ENCODE results near the gene MED23.

MED23 gene

GRCh38 chr6:131638013-131638412 lies 10.0 kb upstream of the MED23 start:
- DNase-seq: no peak

- DNase-seq: no peak
Measured at GRCh38 chr6:131636880-131637792, 9.1 kb upstream of the MED23 start, which contains the start of gene ENPP3. Gene ENPP3, plus strand, starts transcription at chr6:131637302. Its CDS starts 83 bp downstream, at chr6:131637385.

- DNase-seq: no peak
Measured at GRCh38 chr6:131635384-131636340, 7.6 kb upstream of the MED23 start.

GRCh38 chr6:131631625-131632289 lies 3.7 kb upstream of the MED23 start:
- no peak for DNase-seq

- DNase-seq: no peak
Measured at GRCh38 chr6:131629651-131630050, 1.6 kb upstream of the MED23 start.

- DNase-seq: peak; percentile 1
Measured at GRCh38 chr6:131628726-131629125, 684 bp upstream of the MED23 start.

- no peak for DNase-seq
Measured at GRCh38 chr6:131615275-131615674, 12.8 kb downstream of the MED23 start.

GRCh38 chr6:131613296-131613925 lies 14.6 kb downstream of the MED23 start:
- no peak for DNase-seq

- no peak for DNase-seq
Measured at GRCh38 chr6:131602781-131603312, 25.2 kb downstream of the MED23 start.

- DNase-seq: no peak
Measured at GRCh38 chr6:131600716-131601115, 27.3 kb downstream of the MED23 start.

- DNase-seq: no peak
Measured at GRCh38 chr6:131597446-131597845, 30.6 kb downstream of the MED23 start.

- DNase-seq: no peak
Measured at GRCh38 chr6:131594074-131594473, 34.0 kb downstream of the MED23 start.

GRCh38 chr6:131592935-131593334 lies 35.1 kb downstream of the MED23 start:
- DNase-seq: no peak

- DNase-seq: no peak
Measured at GRCh38 chr6:131588643-131589042, 39.4 kb downstream of the MED23 start.

- DNase-seq: no peak
Measured at GRCh38 chr6:131587909-131588308, 40.1 kb downstream of the MED23 start.

- no peak for DNase-seq
Measured at GRCh38 chr6:131586543-131586942, 41.5 kb downstream of the MED23 start.

GRCh38 chr6:131581523-131581922 lies 46.5 kb downstream of the MED23 start:
- no peak for DNase-seq

- no peak for DNase-seq
Measured at GRCh38 chr6:131575834-131576478, 52.1 kb downstream of the MED23 start.

GRCh38 chr6:131574686-131575085 lies 53.4 kb downstream of the MED23 start:
- DNase-seq: no peak

GRCh38 chr6:131574133-131574532 lies 53.9 kb downstream of the MED23 start:
- no peak for DNase-seq

- no peak for DNase-seq
Measured at GRCh38 chr6:131572686-131573415, 55.2 kb downstream of the MED23 start, which contains the start of gene ARG1. Gene ARG1, plus strand, starts transcription at chr6:131573226. Its CDS starts 57 bp downstream, at chr6:131573283.
